GM12878 (cell line): ENCODE measurements around the gene SEMA7A. TPM values are rescaled to one million over a fixed set of nuclear protein-coding genes. Genes with fewer than 3 reads are reported as not detected.

Experiments
- ATAC-seq: fragments of 200-7000 bp; cut with Tn5 transposase; 3 replicates; pipeline ENCODE4 v1.9.1; 2020; ENCODE audit warnings: mild to moderate bottlenecking, moderate library complexity
- BruUV-seq: library from RNA; stranded (reverse); fragments of 400-500 nt; replicated peaks from 2 replicates; lab custom pipeline; 2021; lab: Mats Ljungman, UMichigan
- CTCF ChIA-PET: fragments of 300-600 bp; sonication (Branson Sonifier 250); formaldehyde crosslinking; extraction: SDS; loops from one replicate; lab custom pipeline; 2021; ENCODE audit warnings: inconsistent platforms; lab: Yijun Ruan, JAX
- POLR2A ChIA-PET: fragments of 350-600 bp; formaldehyde crosslinking; extraction: SDS; loops from one replicate; lab custom pipeline; 2021; ENCODE audit warnings: inconsistent platforms; lab: Charles Lee
- RAD21 ChIA-PET: fragments of 300-600 bp; sonication (Branson Sonifier 250); formaldehyde crosslinking; loops from one replicate; lab custom pipeline; 2023; ENCODE audit warnings: antibody characterized with exemption; ENCODE audit not compliant: unreplicated experiment; lab: Charles Lee
- SMC1A ChIA-PET: fragments of 300-600 bp; sonication (Branson Sonifier 250); formaldehyde crosslinking; loops from one replicate; lab custom pipeline; 2023; ENCODE audit not compliant: unreplicated experiment, uncharacterized antibody; lab: Charles Lee
- DNase-seq: peaks from one replicate; pipeline ENCODE4 v3.0.0-alpha.2; 2011; ENCODE audit warnings: low read depth, low spot score
- FAIRE-seq: peaks from 3 replicates; lab custom pipeline; 2011; peaks lifted over from hg19 to GRCh38; lab: Jason Lieb, UNC
- H2AFZ ChIP-seq: 2 replicates; pipeline ENCODE4 v1.6.0; 2011; ENCODE audit warnings: low read depth, low read length, control low read depth; ENCODE audit not compliant: control insufficient read depth
- H3K27ac ChIP-seq: 2 replicates; pipeline ENCODE4 v1.5.1; 2011; ENCODE audit warnings: control low read depth; ENCODE audit not compliant: control insufficient read depth, insufficient read depth
- H3K27me3 ChIP-seq, 2 experiments: replicated peaks in 1 of 2; 2 replicates each; pipeline versions ENCODE4 v1.6.0 to v1.6.1; 2011; ENCODE audit warnings: low read length in 1 of 2; ENCODE audit not compliant: control insufficient read depth in 2 of 2, insufficient read depth in 2 of 2
- H3K36me3 ChIP-seq, 2 experiments: 2 replicates each; pipeline ENCODE4 v1.5.1; 2011; ENCODE audit warnings: low read length in 1 of 2; ENCODE audit not compliant: control insufficient read depth in 2 of 2, insufficient read depth in 2 of 2
- H3K4me1 ChIP-seq: 2 replicates; pipeline ENCODE4 v1.6.1; 2011; ENCODE audit warnings: mild to moderate bottlenecking, low read length, moderate library complexity, mixed read lengths; ENCODE audit not compliant: control insufficient read depth, insufficient read depth
- H3K4me2 ChIP-seq: 2 replicates; pipeline ENCODE4 v1.6.0; 2011; ENCODE audit warnings: control low read depth; ENCODE audit not compliant: control insufficient read depth, insufficient read depth
- H3K4me3 ChIP-seq: fragments of 200-600 bp; sonication (generic); 2 replicates; pipeline ENCODE4 v1.5.1; 2016
- H3K79me2 ChIP-seq: 2 replicates; pipeline ENCODE4 v1.6.0; 2011; ENCODE audit warnings: low read length; ENCODE audit not compliant: control insufficient read depth, insufficient read depth
- H3K9ac ChIP-seq: 2 replicates; pipeline ENCODE4 v1.8.0; 2011; ENCODE audit warnings: low read length, control low read depth, mixed read lengths; ENCODE audit not compliant: control insufficient read depth, insufficient read depth
- H3K9me3 ChIP-seq: replicated peaks from 3 replicates; pipeline ENCODE4 v1.5.1; 2011; ENCODE audit warnings: mild to moderate bottlenecking, low read length; ENCODE audit not compliant: control insufficient read depth, insufficient read depth
- H4K20me1 ChIP-seq: 2 replicates; pipeline ENCODE4 v1.6.0; 2011; ENCODE audit not compliant: control insufficient read depth, insufficient read depth
- CBFB ChIP-seq: IDR thresholded peaks from 2 replicates; pipeline ENCODE4 v1.6.1; 2016; ENCODE audit warnings: antibody characterized with exemption, low read depth
- GATAD2B ChIP-seq: fragments of 450-650 bp; conservative IDR thresholded peaks from 2 replicates; pipeline ENCODE4 v1.6.1; 2017; ENCODE audit warnings: low read depth, mild to moderate bottlenecking, moderate library complexity
- HDGF ChIP-seq: fragments of 450-650 bp; IDR thresholded peaks from 2 replicates; pipeline ENCODE4 v1.6.1; 2016; ENCODE audit warnings: antibody characterized with exemption
- POLR2A ChIP-seq: IDR thresholded peaks from 2 replicates; pipeline ENCODE4 v1.6.1; 2011; ENCODE audit warnings: low read depth, mild to moderate bottlenecking, low read length
- POLR2AphosphoS5 ChIP-seq: IDR thresholded peaks from 2 replicates; pipeline ENCODE4 v1.6.1; 2011; ENCODE audit warnings: mild to moderate bottlenecking, low read length, inconsistent platforms
- SIX5 ChIP-seq: IDR thresholded peaks from 2 replicates; pipeline ENCODE4 v1.6.1; 2011; ENCODE audit warnings: mild to moderate bottlenecking, low read depth, low read length, moderate library complexity; ENCODE audit not compliant: severe bottlenecking
- ZNF274 ChIP-seq: IDR thresholded peaks from one replicate; pipeline ENCODE4 v1.8.0; 2011; ENCODE audit not compliant: insufficient read length, insufficient read depth
- ZNF622 ChIP-seq: fragments of 450-650 bp; IDR thresholded peaks from 2 replicates; pipeline ENCODE4 v1.6.1; 2017; ENCODE audit warnings: mild to moderate bottlenecking, inconsistent platforms
- WGBS: methylation state at CpG from one replicate; pipeline ENCODE4 v1.1.6; 2016; ENCODE audit warnings: low lambda C conversion rate; ENCODE audit not compliant: insufficient replicate concordance, insufficient coverage; ENCODE audit errors: missing lambda C conversion rate; 5-methylcytosine and 5-hydroxymethylcytosine counted together
- in situ Hi-C: fragments of 300-500 bp; cut with MboI; formaldehyde crosslinking; loops from 9 replicates; pipeline ENCODE4 v1.14.3; 2018; ENCODE audit warnings: mixed read lengths
- intact Hi-C: fragments of 100-400 bp; cut with micrococcal nuclease; formaldehyde crosslinking; loops from one replicate; pipeline ENCODE4 v1.14.2; 2022; ENCODE audit not compliant: unreplicated experiment
- polyA plus RNA-seq, 11 experiments: library from polyadenylated mRNA; depleted of rRNA in 4 of 11; unstranded in 6 of 11; stranded (reverse) in 5 of 11; fragments of >200 nt; fragmentation: Nextera tagmentation in 4 of 11; fragmentation: Illumina TruSeq in 1 of 11; extraction: Ambion mirVana in 4 of 11; extraction: Trizol in 1 of 11; gene quantifications; 1 replicate in 1 of 11; 2 replicates in 10 of 11; pipeline versions ENCODE4 v1.2.1 to v1.2.3, GENCODE V29; 2011 to 2016; ENCODE audit warnings: inconsistent platforms in 2 of 11, missing spikeins in 2 of 11, low read depth in 1 of 11
- total RNA-seq, 4 experiments: library from RNA; depleted of rRNA in 3 of 4; stranded (reverse); fragments of >200 nt in 3 of 4; fragmentation: Illumina TruSeq in 1 of 4; extraction: Trizol in 1 of 4; gene quantifications; 2 replicates each; pipeline versions ENCODE4 v1.2.1 to v1.2.3, GENCODE V29; 2013 to 2021

The SEMA7A gene
- total and polyA plus RNA-seq, 10 of the 15 experiments (the other 5 are each of a cell fraction or from before 2014, with no cell fraction given) = 0.08 to 112 (median 53.5) TPM

DNA sequence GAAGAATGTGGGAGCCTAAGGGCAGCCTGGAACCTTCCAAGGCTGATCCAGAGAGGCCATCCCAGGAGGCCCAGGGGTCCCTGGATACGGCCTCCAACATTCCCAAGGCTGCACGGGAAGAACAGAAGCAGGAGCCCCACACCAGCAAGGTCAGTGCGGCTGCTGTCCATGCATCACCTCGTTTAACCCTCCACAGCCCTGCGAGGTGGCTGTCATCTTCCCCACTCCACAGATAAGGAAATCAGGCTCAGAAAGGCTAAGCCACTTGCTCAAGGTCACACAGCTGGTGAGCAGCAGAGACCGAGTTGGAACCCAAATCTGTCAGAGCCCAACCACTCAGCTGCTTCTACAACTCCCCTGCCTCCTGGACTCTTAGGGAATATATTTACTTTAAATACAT, 21.6 kb downstream of the SEMA7A start (continued):
- peak; percentile 59; the same call in 1 of the 2 replicates for TF ChIP-seq POLR2AphosphoS5

DNA sequence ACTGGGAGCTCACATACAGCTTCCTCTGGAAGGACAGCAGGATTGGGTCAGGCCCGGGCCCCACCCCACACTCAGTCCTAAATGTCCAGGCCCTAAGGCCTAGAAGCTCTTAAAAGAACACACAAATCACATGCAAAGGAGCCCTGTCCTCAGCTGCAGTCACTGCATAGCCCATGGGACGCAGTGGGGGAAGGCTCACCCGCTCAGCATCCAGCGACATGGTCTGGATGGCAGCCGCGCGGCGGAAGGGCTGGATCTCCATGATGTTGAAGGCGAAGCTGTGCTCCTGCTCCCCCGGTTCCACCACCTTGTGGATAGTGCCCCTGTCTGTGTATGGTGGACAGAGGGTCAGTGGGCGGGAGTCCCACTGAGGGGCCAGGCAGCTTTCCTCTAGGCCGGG, 22.1 kb downstream of the SEMA7A start:
- no TSS peak for BruUV-seq
- ATAC-seq (no peak), DNase-seq (no peak), FAIRE-seq (no peak)
- Histone ChIP-seq H3K4me3 (no peak overlapping the region), H4K20me1 (0 out of 2 replicates have a peak, but pooled peaks cover 7% of the 10 kb centered on the region), H3K27me3 (no peaks in the 10 kb centered on the region), H3K36me3 (peaks cover 48 to 64% of the 10 kb centered on the region in 2 experiments), H3K4me2 (no peak overlapping the region), H3K27ac (no peak overlapping the region), H3K9me3 (no peaks in the 10 kb centered on the region), H3K79me2 (peaks cover 21% of the 10 kb centered on the region), H3K4me1 (peaks cover 14% of the 10 kb centered on the region), H3K9ac (no peak overlapping the region), H2AFZ (no peak overlapping the region)
- in situ Hi-C loops (no loop called here), intact Hi-C loops (no loop called here)
- TF ChIP-seq HDGF (no peak), ZNF622 (no peak), POLR2AphosphoS5 (peak; percentile 56; the same call in 1 of the 2 replicates), GATAD2B (no peak), POLR2A (peak; percentile 57), CBFB (no peak), ZNF274 (no peak), SIX5 (no peak)
- POLR2A ChIA-PET = interaction anchor here (1.6 to 15.4 kb wide), 2 partner anchors 15 to 16 kb away, joined by 4 to 325 read pairs; partner anchors contain the start of gene SEMA7A
- RAD21 ChIA-PET = no interaction called here
- SMC1A ChIA-PET = interaction anchor here (0.9 to 1.4 kb wide), 3 partner anchors 18 to 29 kb away, joined by 3 to 4 read pairs (median 4); no protein-coding TSS in a partner anchor
- WGBS = 69% methylated on average over 12 of the region's 12 CpGs
- CTCF ChIA-PET = interaction anchor here (0.6 kb wide), 1 partner anchor 26 kb away, joined by 3 read pairs; no protein-coding TSS in a partner anchor
